Activated naive CD4-positive, alpha-beta T cell treated with anti-CD3 and anti-CD28 coated beads, Interleukin-2, amount 50 U/mL, for 72 hours (primary cell): ENCODE results near the gene FOXP2. TPM values are rescaled to one million over a fixed set of nuclear protein-coding genes. Genes with fewer than 3 reads are reported as not detected.
"Not testable (repeated sequence)": the region's sequence is repeated elsewhere in the genome, so short reads cannot be mapped to it uniquely, and the experiment has no call there.

ENCODE experiments used
- ATAC-seq, 2 donors: fragments of 150-1000 bp; cut with Tn5 transposase; 2 replicates each; pipeline ENCODE4 v1.10.0; 2021; ENCODE audit warnings: mild to moderate bottlenecking in 2 of 2, moderate library complexity in 2 of 2
- DNase-seq, 2 donors: peaks; one replicate each; pipeline ENCODE4 v3.0.0; 2021 to 2022; ENCODE audit warnings: low spot score in 2 of 2
- H3K27ac Mint-ChIP-seq, 2 donors: one replicate each; pipeline ENCODE4 v1.8.0; 2022; ENCODE audit warnings: mild to moderate bottlenecking in 2 of 2, mixed read lengths in 2 of 2
- H3K36me3 Mint-ChIP-seq, 2 donors: one replicate each; pipeline ENCODE4 v1.8.0; 2022; ENCODE audit warnings: mixed read lengths in 2 of 2
- H3K9me3 Mint-ChIP-seq, 2 donors: one replicate each; pipeline ENCODE4 v1.8.0; 2022; ENCODE audit warnings: mixed read lengths in 2 of 2
- total RNA-seq, 2 donors: library from RNA; stranded (reverse); gene quantifications; one replicate each; pipeline ENCODE4 v1.2.3, GENCODE V29; 2022

FOXP2 gene
- total RNA-seq, 2 donors from 2014 or later: not detected

DNA sequence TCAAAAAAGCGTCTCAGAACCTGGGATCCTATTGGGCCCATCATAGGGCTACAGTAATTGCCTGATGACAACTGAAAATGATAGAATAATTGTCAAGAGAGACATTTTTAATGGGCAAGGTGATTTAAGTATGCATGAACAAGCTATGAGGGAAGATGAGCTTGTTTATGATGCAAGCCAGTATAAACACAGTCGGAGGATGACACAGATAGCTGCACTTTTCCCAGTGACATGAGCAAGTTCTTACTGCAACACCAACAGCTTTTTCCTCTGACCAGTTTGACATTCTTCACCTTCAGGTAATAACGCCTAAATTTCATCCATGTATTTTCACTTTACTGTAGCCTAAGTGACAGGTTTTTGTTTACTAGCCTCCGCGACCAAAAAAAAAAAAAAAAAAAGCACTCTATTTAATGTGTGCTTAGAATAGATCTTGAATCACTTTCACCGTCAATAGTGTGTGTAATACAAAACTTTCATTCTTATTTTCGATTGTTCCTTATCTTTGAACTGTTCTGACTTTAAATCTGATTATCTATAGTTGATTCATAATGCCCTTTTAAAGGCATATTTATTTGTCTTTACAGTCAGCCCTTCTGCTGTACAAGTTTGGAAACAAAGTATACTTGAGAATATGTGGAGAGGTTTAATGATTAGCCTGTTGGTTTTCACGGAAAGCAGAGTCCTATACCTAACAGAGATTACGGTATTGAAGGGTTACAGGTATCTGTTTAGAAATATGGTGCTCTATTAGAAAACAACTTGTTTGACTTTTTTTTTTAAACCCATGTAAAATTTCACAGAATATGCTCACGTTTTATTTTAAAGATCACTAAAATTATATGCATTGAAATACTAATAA, 1.7 kb downstream of the FOXP2 start:
- no peaks in the 10 kb centered on the region for H3K36me3 Mint-ChIP-seq
- H3K27ac Mint-ChIP-seq: no peak overlapping the region
- ATAC-seq (no peak), DNase-seq (no peak)
- no peaks in the 10 kb centered on the region for H3K9me3 Mint-ChIP-seq

DNA sequence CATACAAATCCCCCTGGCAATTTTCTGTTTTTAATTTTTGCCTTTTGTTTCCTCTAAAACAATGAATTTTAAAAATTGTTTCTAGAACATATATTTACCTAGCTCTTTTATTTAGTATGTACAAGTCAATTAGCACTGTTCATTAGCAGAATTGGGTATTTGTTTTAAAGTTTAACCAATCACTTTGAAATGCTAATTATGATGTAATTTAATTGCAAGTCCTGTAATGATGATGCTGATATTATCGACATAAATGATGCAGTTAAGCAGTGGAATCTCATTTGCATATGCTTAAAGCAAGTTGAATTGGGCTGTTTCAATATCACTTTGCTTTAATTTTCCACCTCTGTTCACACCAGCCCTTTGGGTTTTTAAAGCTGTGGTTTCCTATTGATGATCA, 2.7 kb downstream of the FOXP2 start:
- DNase-seq (no peak), ATAC-seq (no peak)
- no peaks in the 10 kb centered on the region for H3K36me3 Mint-ChIP-seq
- no peaks in the 10 kb centered on the region for H3K9me3 Mint-ChIP-seq
- no peak overlapping the region for H3K27ac Mint-ChIP-seq

DNA sequence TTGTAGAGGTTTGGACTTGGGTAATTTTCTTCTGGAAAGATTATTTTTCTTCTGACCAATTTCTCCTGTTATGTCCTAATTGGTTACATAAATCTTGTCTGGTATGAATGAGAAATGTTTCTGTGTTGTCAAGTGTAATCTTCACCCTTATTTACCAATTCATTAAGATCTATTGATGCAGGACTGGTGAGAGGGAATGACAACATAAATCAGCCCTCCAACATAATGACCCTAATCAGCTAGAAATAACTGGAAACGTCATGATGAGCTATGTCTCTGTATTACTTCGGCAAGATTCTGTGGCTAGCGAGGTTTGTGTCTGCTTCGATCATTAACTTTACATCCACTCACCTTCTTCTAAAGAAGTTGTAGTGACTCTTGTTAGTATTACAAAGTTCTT, 3.5 kb downstream of the FOXP2 start:
- DNase-seq (no peak), ATAC-seq (no peak)
- Mint-ChIP-seq H3K36me3 (no peaks in the 10 kb centered on the region), H3K27ac (no peak overlapping the region), H3K9me3 (no peaks in the 10 kb centered on the region)

DNA sequence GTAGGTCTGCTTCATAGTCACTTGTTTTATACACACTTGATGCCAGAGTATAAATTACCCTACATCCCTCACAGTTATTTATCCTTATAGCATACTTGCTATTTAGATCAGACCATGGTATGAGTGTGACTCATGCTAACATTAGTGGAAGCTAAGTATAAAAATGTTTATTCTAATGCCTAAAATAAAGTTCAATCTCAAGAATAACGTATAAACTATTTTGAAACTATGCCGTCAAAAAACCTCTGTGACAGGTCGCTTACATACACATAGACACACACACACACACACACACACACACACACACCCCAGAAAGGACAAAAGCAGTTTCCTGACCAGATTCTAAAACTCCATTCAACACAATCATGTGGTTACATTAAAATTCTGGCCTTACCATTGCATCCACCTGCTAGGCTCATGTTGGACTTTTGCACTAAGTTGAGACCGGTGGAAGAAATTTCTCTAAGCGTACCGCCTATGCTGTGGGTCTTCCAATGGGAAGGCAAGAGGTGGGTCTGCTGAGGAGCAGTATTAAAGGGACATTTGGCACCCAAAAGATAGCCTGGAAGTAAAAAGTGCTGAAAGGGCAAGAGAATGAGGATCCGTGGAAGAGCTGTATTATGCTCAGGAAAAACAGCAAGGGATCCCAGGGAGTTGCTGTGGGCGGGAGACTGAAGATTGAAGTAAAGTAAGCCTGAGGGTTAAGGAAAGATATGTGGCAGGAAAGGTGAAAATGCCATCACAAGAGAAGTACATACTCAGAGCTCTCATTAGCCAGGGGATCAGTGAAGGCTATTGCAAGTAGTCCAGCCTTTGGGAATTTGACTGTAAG, 5.0 kb downstream of the FOXP2 start:
- Mint-ChIP-seq H3K9me3 (no peaks in the 10 kb centered on the region), H3K36me3 (no peaks in the 10 kb centered on the region), H3K27ac (no peak overlapping the region)
- DNase-seq (no peak), ATAC-seq (no peak)

DNA sequence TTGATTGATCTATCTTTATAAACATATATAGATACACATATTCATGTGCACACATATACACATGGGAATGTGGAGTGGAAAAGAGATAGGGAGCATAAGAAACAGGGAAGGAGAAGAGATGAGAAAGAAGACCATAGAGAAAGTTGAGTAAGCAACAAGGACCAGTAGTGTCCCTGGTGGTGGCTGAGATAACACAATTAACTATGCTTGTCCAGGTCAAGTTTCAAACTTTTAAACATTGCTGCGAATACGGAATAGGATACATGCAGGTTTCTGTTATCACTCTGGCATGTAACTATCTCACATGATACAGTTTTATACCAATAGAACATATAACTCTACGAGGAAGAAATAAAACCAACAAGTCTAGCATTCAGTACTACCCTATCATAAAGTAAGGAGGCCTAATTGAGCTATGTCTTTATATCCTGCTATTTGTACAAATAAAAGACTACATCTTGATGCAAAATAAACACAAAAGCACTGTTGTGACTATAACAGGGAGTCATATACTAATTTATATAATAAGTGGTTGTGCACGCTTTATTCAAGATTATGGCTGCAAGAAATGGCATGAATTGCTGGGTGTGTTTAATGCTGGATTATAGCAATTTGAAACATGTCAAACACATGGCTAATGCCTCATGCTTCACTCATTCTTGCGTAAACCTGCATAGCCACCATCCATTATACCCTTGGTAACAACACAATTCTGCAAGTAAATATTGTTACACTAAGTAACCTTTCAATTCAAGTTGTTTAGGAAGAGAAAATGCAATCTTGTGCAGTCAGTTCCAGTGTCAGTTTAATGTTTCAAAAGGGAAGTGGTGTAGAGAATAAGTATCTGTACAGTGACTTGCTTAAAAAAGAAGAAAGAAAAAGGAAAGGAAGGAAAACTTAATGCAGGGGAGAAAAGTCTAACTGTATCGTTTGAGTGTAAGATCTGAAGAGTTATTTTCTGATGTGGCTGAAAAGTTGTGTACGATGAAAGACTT, 8.2 kb downstream of the FOXP2 start:
- no peaks in the 10 kb centered on the region for H3K9me3 Mint-ChIP-seq
- no peak for DNase-seq
- ATAC-seq: no peak
- no peaks in the 10 kb centered on the region for H3K36me3 Mint-ChIP-seq
- H3K27ac Mint-ChIP-seq: no peak overlapping the region

DNA sequence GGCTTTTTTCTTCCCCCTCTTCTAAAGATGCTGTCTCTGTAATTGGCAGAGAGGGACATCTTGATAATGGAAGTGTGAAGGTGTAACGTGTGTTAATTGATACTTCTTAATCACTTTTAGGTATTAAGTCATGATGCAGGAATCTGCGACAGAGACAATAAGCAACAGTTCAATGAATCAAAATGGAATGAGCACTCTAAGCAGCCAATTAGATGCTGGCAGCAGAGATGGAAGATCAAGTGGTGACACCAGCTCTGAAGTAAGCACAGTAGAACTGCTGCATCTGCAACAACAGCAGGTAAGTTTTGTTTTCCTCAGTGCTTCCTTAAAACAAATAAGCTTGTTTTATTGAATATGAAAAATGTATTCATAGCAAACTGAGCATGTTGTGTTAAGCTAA, 11.8 kb downstream of the FOXP2 start:
- ATAC-seq (no peak), DNase-seq (no peak)
- Mint-ChIP-seq H3K9me3 (no peaks in the 10 kb centered on the region), H3K36me3 (no peaks in the 10 kb centered on the region), H3K27ac (no peak overlapping the region)

DNA sequence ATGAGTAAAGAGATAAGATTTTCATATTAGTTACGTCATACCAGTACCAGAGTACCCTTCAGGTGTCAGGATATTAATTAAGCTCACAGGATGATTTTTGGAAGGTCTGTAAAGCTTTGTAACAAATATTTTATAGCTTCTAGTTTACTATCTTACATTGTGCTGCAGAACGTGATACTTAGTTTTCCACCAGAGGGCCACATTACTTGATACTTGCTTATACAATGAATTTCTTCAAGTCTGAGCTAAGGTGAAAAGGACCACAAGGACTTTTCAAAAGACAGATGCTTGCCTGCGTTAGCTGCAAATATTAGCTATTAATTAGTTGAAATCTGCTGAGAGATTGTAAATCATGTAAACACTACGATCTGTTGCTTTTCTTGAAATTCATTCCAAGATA, 12.2 kb downstream of the FOXP2 start:
- DNase-seq (no peak), ATAC-seq (no peak)
- Mint-ChIP-seq H3K36me3 (no peaks in the 10 kb centered on the region), H3K27ac (no peak overlapping the region), H3K9me3 (no peaks in the 10 kb centered on the region)

DNA sequence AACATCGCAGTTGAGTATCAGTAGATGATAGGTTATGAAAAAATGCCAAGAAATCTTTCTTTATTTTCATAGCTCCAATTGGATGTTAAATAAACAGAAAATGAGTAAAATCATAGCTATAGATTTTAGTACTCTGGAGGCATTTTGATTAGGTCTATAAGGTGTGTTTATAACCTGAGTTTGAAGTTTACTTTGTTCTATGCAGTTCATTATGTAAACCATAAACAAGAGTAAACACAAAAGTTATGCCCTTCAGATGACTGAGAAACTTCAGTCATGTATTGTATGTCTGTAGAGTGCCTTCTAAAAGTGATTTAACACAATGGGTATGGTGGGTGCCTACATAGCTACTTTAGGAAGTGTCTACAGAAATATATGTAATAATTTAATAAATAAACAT, 13.6 kb downstream of the FOXP2 start:
- no peaks in the 10 kb centered on the region for H3K36me3 Mint-ChIP-seq
- no peak for DNase-seq

DNA sequence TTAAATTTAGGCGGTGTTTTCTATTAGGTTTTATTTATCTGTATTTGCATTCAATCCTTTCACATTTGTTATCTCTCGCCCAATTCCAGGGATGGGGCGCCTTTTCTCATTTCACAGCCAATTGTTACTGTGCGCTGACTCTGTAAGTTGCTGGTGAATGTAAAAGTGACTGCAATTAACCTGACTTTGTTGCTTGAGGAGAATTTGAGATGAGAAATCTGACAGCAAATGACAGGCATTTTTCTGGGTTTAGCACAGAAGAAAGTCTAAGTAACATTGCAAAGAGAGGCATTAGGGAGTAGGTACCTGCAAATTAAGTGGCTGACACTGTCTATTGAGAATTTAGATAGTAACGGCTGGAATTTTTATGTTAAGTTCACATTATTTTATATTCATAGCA, 16.6 kb downstream of the FOXP2 start:
- ATAC-seq (no peak), DNase-seq (no peak)
- no peak overlapping the region for H3K27ac Mint-ChIP-seq
- no peaks in the 10 kb centered on the region for H3K36me3 Mint-ChIP-seq
- peaks cover 5 to 6% of the 10 kb centered on the region in 2 donors for H3K9me3 Mint-ChIP-seq

More for the DNA sequence above, 13.6 kb downstream of the FOXP2 start:
- ATAC-seq: no peak
- Mint-ChIP-seq H3K9me3 (no peaks in the 10 kb centered on the region), H3K27ac (no peak overlapping the region)

DNA sequence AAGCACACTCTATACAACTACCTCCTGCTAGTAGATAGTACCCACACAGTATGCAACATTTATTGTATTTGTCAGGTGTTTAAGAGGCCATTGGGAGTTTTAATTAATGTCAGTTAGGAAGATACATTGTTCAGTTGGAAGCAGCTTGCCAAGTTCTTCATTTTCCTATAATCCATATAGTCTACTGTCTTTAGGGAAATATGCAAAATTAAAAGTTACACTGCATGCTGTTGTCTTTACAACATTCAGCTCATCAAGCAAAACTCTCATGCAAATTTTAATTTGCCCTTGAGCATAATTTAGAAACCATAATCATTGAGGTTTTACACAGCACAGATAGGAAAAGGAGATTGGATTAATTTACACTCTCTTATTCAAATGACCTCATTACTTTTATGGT, 17.4 kb downstream of the FOXP2 start:
- H3K27ac Mint-ChIP-seq: no peak overlapping the region
- no peak for ATAC-seq
- DNase-seq: no peak
- H3K36me3 Mint-ChIP-seq: no peaks in the 10 kb centered on the region
- peaks cover 5 to 6% of the 10 kb centered on the region in 2 donors for H3K9me3 Mint-ChIP-seq

DNA sequence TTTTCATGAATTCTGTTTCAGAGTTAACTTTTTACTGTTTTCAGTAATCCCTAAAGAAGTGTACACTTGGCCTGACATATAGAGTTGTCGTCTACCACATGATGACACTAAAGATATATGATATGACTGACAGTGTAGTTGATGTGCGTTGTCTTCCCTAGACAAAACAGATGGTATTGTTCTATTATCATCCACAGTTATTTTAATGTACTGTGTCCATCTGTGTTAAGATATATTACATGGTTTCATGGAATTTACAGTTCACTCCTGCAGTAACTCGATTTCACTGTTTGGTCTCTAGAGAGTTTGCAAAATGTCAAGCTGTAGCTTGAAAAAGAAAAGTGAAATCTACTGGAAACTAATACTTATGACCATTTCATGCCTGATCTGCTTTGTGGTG, 18.1 kb downstream of the FOXP2 start:
- Mint-ChIP-seq H3K9me3 (peaks cover 5 to 6% of the 10 kb centered on the region in 2 donors), H3K27ac (no peak overlapping the region), H3K36me3 (no peaks in the 10 kb centered on the region)
- ATAC-seq: no peak
- DNase-seq: no peak

DNA sequence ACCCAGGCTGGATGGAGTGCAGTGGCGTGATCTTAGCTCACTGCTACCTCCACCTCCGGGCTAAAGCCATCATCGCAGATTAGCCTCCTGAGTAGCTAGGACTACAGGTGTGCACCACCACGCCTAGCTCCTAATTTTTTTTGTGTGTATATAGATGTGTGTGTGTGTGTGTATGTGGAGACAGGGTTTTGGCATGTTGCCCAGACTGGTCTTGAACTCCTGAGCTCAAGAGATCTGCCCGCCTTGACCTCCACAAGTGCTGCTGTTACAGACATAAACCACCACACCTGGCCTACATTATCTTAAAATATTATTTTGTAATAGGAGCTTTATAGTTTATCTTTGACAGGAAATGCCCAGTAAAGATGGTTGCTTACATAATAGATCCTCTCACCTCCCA, 25.0 kb downstream of the FOXP2 start:
- Mint-ChIP-seq H3K27ac (no peak overlapping the region), H3K9me3 (peaks cover 6 to 10% of the 10 kb centered on the region in 2 donors), H3K36me3 (no peaks in the 10 kb centered on the region)
- no peak for ATAC-seq
- DNase-seq: no peak

DNA sequence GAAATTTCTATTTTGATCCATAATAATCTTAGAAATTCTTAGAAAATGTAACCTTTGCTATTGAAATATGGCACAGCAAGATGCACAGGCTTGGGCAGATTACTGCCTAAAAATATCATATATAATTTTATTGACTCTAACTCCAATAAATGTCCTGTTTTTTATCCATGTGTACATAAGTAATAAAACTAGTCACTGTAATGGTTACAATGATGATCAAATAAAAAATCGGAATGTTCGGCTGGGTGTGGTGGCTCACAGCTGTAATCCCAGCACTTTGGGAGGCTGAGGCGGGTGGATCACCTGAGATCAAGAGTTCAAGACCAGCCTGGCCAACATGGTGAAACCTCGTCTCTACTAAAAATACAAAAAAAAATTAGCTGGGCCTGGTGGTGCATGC, 26.3 kb downstream of the FOXP2 start:
- not testable (repeated sequence) for H3K36me3 Mint-ChIP-seq, H3K27ac Mint-ChIP-seq, ATAC-seq, H3K9me3 Mint-ChIP-seq, DNase-seq

DNA sequence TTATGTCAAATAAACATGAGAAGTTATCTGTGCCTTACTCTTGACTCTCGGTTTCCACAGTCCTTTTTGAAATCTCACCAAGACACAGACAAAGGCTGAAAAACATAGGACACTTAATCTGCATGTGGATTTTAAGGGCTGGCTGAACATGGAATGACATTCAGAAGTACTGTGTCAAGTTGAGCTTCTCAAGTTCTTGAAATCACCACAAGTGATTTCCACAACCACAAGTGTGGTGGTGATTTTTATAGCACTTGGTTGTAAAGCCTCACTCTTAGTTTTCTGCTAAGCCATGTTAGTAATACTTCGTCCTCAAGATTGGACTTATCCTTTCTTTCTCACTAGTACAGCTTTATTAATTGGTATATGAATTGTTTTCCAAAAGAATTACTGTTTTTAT, 29.6 kb downstream of the FOXP2 start:
- H3K36me3 Mint-ChIP-seq: no peaks in the 10 kb centered on the region
- DNase-seq (no peak), ATAC-seq (no peak)
- H3K27ac Mint-ChIP-seq: no peak overlapping the region
- peaks cover 0 to 10% of the 10 kb centered on the region in 2 donors for H3K9me3 Mint-ChIP-seq

DNA sequence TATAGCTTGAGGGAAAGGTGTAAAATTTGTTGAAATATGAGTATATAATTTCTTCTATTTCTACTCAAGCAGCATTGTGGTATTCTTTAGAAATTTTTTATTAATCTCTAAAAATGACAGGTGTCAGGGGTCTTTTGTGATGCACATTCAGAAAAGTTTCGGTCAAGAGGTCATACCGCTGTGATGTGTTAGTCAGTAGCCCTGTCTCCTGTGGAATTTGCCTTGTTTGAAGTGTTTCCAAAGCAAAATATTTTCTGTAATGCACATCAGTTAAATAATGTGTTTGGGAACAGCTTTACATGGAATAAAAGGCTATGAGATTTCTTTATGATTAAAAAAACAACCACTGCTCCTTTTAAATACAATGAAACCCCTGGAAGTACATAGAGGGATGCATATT, 35.8 kb downstream of the FOXP2 start:
- ATAC-seq (no peak), DNase-seq (no peak)
- H3K27ac Mint-ChIP-seq: no peak overlapping the region
- H3K9me3 Mint-ChIP-seq: peaks cover 0 to 8% of the 10 kb centered on the region in 2 donors
- no peaks in the 10 kb centered on the region for H3K36me3 Mint-ChIP-seq

DNA sequence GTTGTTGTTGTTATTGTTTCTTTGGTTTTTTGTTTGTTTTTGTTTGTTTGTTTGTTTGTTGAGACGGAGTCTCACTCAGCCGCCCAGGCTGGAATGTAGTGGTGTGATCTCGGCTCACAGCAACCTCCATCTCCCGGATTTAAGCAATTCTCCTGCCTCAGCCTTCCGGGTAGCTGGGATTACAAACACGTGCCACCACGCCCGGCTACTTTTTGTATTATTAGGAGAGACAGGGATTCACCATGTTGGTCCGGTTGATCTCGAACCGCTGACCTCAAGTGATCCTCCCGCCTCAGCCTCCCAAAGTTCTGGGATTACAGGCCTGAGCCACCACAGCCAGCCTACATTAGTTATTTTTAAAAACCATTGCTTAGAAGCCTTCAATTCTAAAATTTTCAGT, 45.0 kb downstream of the FOXP2 start:
- H3K27ac Mint-ChIP-seq: no peak overlapping the region
- no peak for ATAC-seq
- H3K36me3 Mint-ChIP-seq: no peaks in the 10 kb centered on the region
- DNase-seq: no peak
- peaks cover 8 to 13% of the 10 kb centered on the region in 2 donors for H3K9me3 Mint-ChIP-seq

DNA sequence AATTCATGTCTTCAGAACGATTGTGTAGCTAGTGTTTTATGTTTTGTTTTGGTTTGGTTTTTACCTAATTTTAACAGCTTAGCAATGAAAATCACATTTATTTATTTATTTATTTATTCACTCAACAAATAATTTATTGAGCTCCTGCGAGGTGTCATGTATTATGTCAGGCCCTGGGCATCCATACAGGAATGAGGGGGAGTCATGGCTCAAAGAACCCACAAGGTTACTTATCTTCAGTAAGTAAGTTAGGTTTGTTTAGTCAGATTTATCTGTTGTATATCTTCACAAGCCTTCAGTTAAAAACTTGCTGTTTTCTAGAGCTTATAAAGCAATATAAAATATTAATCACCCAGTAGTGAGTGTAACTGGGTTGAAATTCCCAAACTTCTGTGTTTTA, 45.4 kb downstream of the FOXP2 start:
- DNase-seq (no peak), ATAC-seq (no peak)
- H3K27ac Mint-ChIP-seq: no peak overlapping the region
- H3K36me3 Mint-ChIP-seq: no peaks in the 10 kb centered on the region
- H3K9me3 Mint-ChIP-seq: peaks cover 8 to 12% of the 10 kb centered on the region in 2 donors
